ENCODE measurements around the gene SMC1B.
"Not testable (repeated sequence)": the region's sequence is repeated elsewhere in the genome, so short reads cannot be mapped to it uniquely, and the experiment has no call there.

Gene SMC1B

GRCh38 chr22:45418056-45418769, 4.8 kb upstream of the SMC1B start:
- no peak for DNase-seq

DNA sequence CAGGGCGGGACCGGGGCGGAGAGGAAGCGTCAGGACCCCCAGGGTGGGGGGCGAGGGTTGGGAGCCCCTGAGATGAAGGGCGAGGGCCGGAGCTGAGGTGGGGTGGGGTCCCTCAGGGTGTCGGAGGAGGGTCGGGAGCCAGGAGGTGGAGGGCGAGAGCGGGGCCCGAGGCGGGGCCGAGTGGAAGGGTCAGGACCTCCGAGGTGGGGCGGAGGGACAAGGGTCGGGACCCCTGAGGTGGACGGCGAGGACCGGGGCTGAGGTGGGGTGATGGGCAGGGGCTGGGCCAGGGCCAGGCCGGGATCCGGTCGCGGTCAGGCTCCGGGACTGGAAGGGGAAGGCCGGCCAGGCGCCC, 409 bp downstream of the SMC1B start:
- no peak for DNase-seq

DNA sequence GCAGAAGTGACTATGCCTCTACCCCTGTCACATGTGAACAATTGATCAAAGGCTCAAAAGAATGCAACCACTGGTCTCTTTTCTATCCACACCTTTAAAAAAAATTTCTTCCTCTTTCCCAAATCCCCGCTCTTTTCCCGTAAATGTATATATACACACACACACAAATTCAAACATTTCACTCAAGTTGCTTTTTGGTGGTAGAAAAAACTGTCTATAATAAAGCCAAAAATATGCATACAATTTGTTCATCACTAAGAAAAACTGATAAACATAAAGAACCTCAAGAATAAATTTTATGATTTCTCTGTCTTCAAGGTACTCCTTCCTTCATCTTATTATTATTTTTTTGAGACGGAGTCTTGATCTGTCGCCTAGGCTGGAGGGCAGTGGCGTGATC, 5.6 kb downstream of the SMC1B start:
- no peak for DNase-seq

DNA sequence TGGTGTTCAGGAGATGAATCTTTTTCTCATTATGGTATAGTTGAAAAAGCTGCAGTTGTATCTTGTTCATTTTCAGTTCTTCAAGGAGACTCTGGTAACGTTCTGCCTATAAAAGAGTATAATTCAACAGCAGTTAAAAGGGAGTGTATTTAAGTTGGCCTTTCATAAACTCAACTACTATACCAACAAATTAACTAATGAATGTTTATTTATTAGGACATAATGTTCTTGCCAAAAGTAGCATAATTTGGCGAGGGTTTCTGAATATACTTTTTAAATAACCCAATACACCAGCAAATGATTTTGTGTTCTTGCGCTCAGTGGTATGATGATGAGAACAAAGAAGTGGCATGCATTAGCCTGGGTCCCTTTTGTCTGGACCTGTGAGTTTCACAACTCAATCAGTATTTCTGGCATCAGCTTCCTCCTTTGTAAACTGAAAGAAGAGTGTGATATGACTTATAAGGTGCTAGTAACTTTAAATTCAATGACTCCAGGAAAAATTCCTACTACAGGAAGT, 10.9 kb downstream of the SMC1B start:
- DNase-seq: no peak

GRCh38 chr22:45399712-45400445, 13.5 kb downstream of the SMC1B start:
- DNase-seq: no peak

GRCh38 chr22:45398214-45398613, 15.2 kb downstream of the SMC1B start:
- DNase-seq: no peak

DNA sequence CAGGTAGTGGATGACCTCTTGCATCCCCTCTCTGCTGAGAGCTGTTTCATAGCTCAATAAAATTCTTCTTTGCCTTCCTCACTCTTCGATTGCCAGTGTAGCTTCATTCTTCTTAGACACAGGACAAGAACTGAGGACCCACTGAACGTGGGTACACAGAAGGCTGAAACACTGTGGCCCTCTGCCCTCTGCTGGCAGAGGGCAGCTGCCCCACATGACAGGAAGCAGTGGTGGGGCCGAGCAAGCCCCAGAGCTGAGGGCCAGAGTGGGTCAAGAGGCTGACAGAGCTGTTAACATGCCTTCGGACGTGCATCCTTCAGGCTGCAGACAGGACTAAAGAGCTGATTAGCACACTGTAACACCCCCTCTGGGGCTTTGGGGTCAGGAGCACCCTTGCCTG, 15.6 kb downstream of the SMC1B start:
- DNase-seq: no peak

DNA sequence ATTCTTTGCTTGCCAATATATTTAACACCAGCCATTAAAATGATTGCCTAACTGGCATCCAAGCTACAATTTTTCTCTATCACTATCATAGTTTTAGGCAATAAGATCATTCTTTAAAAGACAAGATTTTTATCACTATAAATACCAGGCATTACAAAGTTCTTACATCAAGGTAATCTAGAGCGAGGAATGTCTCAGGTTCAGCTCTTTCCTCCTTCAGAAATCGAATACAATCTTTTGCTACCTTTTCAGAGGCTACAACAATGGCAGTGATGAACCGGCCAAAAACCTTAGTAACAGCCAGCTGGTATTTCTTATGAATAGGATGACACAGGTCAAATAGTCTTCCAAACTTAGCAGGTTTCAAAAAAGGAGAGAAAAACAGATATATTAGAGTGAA, 23.9 kb downstream of the SMC1B start:
- DNase-seq: no peak

- no peak for DNase-seq
Observed at GRCh38 chr22:45381348-45381747, 32.1 kb downstream of the SMC1B start.

GRCh38 chr22:45376703-45377102, 36.7 kb downstream of the SMC1B start:
- no peak for DNase-seq

DNA sequence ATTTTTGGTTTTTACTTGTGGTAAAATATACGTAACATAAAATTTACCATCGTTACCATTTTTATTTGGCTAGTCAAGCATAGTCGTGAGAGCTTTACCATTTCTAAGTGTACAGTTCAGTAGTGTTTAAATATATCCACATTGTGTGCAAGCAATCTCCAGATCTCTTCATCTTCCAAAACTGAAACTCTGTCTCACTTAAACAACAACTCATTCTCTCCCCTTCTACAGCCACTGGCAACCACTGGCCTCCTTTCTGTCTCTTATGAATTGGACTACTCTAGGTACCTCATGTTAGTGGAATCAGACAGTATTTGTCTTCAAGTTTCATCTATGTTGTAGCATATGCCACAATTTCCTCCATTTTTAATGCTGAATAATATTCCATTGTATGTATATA, 37.4 kb downstream of the SMC1B start:
- DNase-seq: no peak

GRCh38 chr22:45373592-45373991, 39.8 kb downstream of the SMC1B start:
- not testable (repeated sequence) for DNase-seq

DNA sequence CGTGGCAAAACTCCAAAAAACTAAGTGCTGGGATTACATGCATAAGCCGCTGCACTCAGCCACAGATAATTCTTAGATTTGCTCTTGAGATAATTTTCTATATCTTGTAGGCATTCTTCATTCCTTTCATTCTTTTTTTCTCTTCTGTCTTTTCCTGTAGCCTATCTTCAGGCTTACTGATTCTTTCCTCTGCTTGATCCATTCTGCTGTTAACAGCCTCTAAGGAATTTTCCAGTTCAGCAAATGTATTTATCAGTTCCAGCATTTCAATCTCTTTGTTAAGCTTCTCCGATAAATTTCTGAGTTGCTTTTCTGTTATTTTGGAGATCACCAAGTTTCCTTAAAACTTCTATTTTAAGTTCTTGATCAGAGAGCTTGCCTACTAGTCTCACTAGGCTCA, 46.7 kb downstream of the SMC1B start:
- DNase-seq: no peak

DNA sequence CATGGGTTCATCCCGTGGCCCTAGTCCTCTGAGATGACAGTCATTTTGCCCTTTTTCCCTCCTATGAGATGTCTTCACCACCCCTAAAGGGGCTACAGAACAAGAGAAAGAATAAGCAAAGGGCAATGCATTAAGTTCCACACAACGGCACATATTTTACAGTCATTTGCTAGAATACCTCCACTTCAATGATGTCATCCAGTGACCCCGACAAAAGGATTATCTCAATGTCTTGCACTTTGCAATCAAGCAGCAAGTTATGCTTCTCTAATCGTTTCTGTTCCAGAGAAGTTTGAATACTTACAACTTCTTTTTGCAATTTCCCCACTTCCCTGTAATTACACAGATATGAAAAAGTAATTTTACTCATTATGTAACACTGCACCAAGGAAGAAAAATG, 53.8 kb downstream of the SMC1B start:
- DNase-seq: no peak

DNA sequence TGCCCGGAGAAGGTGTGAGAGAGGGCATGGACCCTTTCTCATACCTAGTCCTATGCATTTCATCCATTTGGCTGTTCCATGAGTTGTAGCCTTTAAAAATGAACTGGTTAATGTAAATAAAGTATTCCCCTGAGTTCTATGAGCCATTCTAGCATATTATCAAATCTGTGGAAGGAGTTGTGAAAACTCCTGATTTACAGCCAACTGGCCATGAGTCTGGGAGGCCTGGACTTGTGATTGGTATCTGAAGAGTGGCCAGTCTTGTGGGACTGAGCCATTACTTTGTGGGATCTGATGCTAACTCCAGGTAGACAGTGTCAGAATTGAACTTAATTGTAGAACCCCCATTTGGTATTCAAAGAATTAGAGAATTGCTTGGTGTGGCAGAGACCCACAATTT, 55.3 kb downstream of the SMC1B start:
- no peak for DNase-seq

- no peak for DNase-seq
Observed at GRCh38 chr22:45357490-45357889, 55.9 kb downstream of the SMC1B start.

DNA sequence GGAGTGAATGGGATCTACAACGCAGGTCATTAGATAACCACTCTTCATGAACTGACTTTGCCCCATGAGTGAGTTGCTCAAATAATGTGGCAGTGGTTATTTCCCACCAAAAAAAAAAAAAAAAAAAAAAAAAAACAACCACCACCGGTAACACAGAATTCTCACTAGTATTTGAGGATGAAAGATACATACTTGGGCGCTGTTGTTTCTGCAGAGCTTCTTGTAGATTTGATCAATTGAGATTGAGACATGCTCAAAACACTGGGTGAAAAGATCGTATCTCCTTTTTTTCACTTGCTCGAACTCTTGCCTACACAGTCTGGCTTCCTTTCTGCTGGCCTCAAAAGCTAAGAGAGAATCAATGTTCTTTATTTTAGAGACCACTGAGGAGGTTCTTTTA, 59.6 kb downstream of the SMC1B start:
- DNase-seq: no peak

- not testable (repeated sequence) for DNase-seq
Observed at GRCh38 chr22:45352757-45353156, 60.6 kb downstream of the SMC1B start.

DNA sequence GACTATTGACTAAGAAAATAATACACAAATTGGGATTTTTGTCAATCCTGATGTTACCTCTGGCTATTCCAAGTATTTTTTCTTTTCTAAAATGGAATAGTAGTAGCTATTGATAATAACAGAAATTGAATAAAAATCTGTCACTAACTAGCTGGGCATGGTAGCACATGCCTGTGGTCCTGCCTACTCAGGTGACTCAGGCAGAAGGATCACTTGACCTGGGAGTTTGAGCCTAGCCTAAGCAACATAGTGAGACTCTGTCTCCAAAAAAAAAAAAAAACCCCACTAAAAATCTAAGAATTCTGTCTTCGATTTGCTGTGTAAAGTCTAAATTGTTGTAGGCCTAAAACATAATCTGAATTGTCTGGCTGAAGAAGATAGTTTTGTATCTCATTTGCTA, 61.4 kb downstream of the SMC1B start:
- DNase-seq: no peak

GRCh38 chr22:45349916-45350315, 63.5 kb downstream of the SMC1B start:
- no peak for DNase-seq

GRCh38 chr22:45344334-45344733, 69.1 kb downstream of the SMC1B start:
- no peak for DNase-seq

- DNase-seq: no peak
Observed at GRCh38 chr22:45343143-45343542, 70.3 kb downstream of the SMC1B start.

GRCh38 chr22:45341498-45341897, 71.9 kb downstream of the SMC1B start:
- DNase-seq: no peak

- no peak for DNase-seq
Observed at GRCh38 chr22:45340323-45340722, 73.1 kb downstream of the SMC1B start.

DNA sequence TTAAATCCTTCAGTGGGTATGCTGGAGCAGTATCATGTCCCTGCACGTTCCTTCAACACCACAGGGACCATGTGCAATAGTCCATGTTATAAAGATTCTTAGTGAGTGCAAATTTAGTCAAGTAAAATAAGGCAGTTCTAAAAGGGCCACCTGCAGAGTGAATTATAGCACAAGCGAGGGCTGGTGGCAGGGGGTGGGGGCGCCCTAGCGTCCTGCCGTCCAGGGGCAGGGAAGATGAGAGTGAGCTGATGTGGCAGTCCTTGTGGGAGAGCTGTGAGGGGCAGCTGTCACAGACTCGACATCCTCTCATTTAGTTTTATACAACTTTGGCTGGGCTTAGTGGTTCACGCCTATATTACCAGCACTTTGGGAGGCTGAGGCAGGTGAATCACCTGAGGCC, 74.6 kb downstream of the SMC1B start:
- DNase-seq: no peak
